GM20431 (cell line): Measurements from ENCODE around the gene PLXNB2.

Experiments
- in situ Hi-C: fragments of 300-500 bp; cut with MseI, MboI; formaldehyde crosslinking; loops from one replicate; pipeline ENCODE4 v1.15.0; 2020; ENCODE audit warnings: low sequenced_read_pairs; ENCODE audit not compliant: unreplicated experiment

Gene PLXNB2

GRCh38 chr22:50300620-50301257 lies 6.7 kb downstream of the PLXNB2 start:
- in situ Hi-C loops: no loop called here

- in situ Hi-C loops: no loop called here
These were observed 7.4 kb downstream of the PLXNB2 start for GRCh38 chr22:50299785-50300619.

- in situ Hi-C loops: no loop called here
These were observed 8.3 kb downstream of the PLXNB2 start for GRCh38 chr22:50298937-50299784.

GRCh38 chr22:50298266-50298637 lies 9.2 kb downstream of the PLXNB2 start:
- in situ Hi-C loops: no loop called here

- in situ Hi-C loops: no loop called here
These were observed 9.8 kb downstream of the PLXNB2 start for GRCh38 chr22:50297510-50298265.

GRCh38 chr22:50296658-50297490 lies 10.6 kb downstream of the PLXNB2 start:
- in situ Hi-C loops: no loop called here

GRCh38 chr22:50294319-50294656 lies 13.2 kb downstream of the PLXNB2 start:
- in situ Hi-C loops: no loop called here

- in situ Hi-C loops: no loop called here
These were observed 13.8 kb downstream of the PLXNB2 start for GRCh38 chr22:50293441-50294318.

- in situ Hi-C loops: no loop called here
These were observed 14.6 kb downstream of the PLXNB2 start for GRCh38 chr22:50292643-50293440.

- in situ Hi-C loops: no loop called here
These were observed 17.4 kb downstream of the PLXNB2 start for GRCh38 chr22:50289942-50290630.

GRCh38 chr22:50289151-50289941 lies 18.1 kb downstream of the PLXNB2 start:
- in situ Hi-C loops: no loop called here

GRCh38 chr22:50287731-50288130 lies 19.7 kb downstream of the PLXNB2 start:
- in situ Hi-C loops: no loop called here

GRCh38 chr22:50286701-50287318 lies 20.6 kb downstream of the PLXNB2 start:
- in situ Hi-C loops: no loop called here

GRCh38 chr22:50286275-50286674 lies 21.2 kb downstream of the PLXNB2 start:
- in situ Hi-C loops: no loop called here

GRCh38 chr22:50285568-50286229 lies 21.7 kb downstream of the PLXNB2 start:
- in situ Hi-C loops: no loop called here
